Neural cell (in vitro differentiated cells): ENCODE results near the gene HIVEP1.

Source experiments
- CTCF ChIP-seq: fragments of 450-650 bp; IDR thresholded peaks from 2 replicates; pipeline ENCODE4 v1.5.1; 2014; ENCODE audit warnings: antibody characterized with exemption, mild to moderate bottlenecking, moderate library complexity; ENCODE audit not compliant: poor library complexity, severe bottlenecking
- EZH2 ChIP-seq: fragments of 200-600, 300-800 bp; shearing (Covaris generic), sonication (generic); IDR thresholded peaks from 2 replicates; pipeline ENCODE4 v1.6.1; 2014; ENCODE audit warnings: antibody characterized with exemption, low read length, borderline replicate concordance, mild to moderate bottlenecking; ENCODE audit not compliant: insufficient read depth, poor library complexity, severe bottlenecking
- POLR2AphosphoS5 ChIP-seq: IDR thresholded peaks from 2 replicates; pipeline ENCODE4 v1.6.1; 2012
- SMC3 ChIP-seq: fragments of 450-650 bp; conservative IDR thresholded peaks from 2 replicates; pipeline ENCODE4 v1.6.1; 2014; ENCODE audit warnings: antibody characterized with exemption, mild to moderate bottlenecking, moderate library complexity; ENCODE audit not compliant: poor library complexity

- TF ChIP-seq EZH2 (no peak), POLR2AphosphoS5 (no peak), SMC3 (no peak), CTCF (no peak)
Observed at GRCh38 chr6:12071064-12071615, 59.0 kb downstream of the HIVEP1 start.
